Fibroblast of villous mesenchyme (primary cell): ENCODE data around the gene NFRKB. TPM values are rescaled to one million over a fixed set of nuclear protein-coding genes. Genes with fewer than 3 reads are reported as not detected.

ENCODE experiments used
- DNase-seq: peaks from one replicate; pipeline ENCODE4 v3.0.0-alpha.2; 2010; ENCODE audit warnings: low read depth
- H3K4me3 ChIP-seq: 2 replicates; pipeline ENCODE4 v1.5.1; 2011; ENCODE audit warnings: low read depth, mild to moderate bottlenecking, low read length
- total RNA-seq: library from RNA; depleted of rRNA; stranded (reverse); fragments of >200 nt; gene quantifications from 2 replicates; pipeline ENCODE4 v1.2.3, GENCODE V29; 2012
- TF ChIP-seq, protein P1 (sequence below): IDR thresholded peaks from 2 replicates; pipeline ENCODE4 v1.5.1; 2012; ENCODE audit warnings: low read depth, mild to moderate bottlenecking, low read length; ENCODE audit not compliant: insufficient read depth

NFRKB gene
- total RNA-seq, 1 donor, result 22.5 TPM

DNA sequence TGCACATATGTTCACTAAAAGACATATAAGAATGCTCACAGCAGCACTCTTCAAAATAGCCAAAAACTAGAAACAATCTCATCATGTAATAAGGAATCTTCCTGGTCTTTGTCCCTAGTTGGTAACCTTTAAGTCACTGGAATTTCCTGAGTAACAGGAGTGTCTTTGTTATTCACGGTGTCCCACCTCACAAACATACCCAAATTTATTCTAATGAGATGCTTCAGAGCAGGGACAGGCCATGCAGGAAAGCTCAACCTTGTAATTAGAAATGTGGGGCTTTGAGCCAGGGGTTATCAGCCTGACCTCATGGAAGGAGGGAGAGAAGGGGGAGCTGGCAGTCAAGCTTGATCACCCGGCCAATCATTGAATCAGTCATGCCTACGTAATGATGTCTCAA lies 40.3 kb upstream of the NFRKB start:
- TF ChIP-seq, protein P1, sequence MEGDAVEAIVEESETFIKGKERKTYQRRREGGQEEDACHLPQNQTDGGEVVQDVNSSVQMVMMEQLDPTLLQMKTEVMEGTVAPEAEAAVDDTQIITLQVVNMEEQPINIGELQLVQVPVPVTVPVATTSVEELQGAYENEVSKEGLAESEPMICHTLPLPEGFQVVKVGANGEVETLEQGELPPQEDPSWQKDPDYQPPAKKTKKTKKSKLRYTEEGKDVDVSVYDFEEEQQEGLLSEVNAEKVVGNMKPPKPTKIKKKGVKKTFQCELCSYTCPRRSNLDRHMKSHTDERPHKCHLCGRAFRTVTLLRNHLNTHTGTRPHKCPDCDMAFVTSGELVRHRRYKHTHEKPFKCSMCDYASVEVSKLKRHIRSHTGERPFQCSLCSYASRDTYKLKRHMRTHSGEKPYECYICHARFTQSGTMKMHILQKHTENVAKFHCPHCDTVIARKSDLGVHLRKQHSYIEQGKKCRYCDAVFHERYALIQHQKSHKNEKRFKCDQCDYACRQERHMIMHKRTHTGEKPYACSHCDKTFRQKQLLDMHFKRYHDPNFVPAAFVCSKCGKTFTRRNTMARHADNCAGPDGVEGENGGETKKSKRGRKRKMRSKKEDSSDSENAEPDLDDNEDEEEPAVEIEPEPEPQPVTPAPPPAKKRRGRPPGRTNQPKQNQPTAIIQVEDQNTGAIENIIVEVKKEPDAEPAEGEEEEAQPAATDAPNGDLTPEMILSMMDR, result no peak
- DNase-seq, result no peak
- no peak overlapping the region for H3K4me3 ChIP-seq

DNA sequence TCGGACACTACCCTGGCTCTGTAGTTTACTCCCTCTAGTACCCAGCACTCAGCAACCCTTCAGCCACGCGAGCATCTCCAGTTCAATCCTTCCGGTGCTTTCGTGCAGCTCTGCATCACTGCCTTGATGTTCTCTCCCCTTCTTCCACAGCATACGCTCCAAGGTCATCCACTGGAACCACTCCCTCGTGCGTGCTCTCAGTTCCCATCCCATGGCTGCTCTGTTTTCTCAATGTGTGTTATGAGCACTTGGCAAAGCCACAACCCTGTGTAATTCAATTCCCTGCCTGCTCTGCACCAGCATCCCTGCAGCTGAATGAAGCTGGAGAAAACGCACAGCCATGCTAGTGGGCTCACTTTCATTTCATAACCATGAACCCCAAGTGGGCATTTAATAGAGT lies 38.5 kb upstream of the NFRKB start:
- H3K4me3 ChIP-seq, result no peak overlapping the region
- TF ChIP-seq, protein P1, result no peak
- DNase-seq, result no peak

DNA sequence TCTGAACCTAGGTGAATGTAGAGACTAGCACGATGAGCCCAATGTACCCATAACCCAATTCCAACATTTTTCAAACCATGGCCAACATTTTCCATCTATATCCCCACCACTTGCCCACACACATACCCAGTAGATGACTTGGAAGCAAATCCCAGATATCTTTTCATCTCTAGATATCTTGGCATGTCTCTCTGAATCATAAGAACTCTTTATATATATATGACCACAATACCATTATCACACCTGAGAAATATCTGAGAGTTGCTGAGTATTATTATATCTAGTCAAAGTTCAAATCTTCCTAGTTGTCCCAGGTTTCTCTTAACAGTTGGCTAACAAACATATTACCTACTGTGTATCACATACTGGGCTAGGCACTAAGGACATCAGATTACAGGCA lies 37.9 kb upstream of the NFRKB start:
- no peak overlapping the region for H3K4me3 ChIP-seq
- TF ChIP-seq, protein P1, result no peak
- DNase-seq, result no peak

DNA sequence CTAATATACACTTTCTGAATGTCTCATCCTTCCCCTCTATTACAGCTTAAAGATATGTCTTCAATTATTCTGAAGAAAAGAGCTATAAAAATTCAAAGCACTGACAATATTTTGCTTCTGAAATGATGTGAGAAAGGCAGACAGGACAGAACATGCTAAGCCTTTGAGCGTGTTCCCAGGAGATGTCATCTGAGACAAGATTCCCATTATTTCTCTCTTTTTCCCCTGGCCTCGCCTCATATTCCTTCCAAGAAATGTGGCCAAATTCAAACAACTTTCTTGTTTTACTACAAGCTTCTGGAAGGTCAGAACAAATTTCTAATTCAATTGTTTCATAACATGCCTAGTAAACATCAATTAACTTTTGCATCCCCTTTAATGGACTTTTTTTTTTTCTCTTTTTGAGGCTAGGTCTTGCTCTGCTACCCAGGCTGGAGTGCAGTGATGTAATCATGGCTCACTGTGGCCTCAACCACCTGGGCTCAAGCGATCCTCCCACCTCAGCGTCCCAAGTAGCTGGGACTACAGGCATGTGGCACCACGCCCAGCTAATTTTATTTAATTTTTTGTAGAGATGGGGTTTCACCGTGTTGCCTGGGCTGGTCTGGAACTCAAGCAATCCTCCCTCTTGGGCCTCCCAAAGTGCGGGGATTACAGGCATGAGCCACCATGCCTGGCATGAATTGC lies 37.1 kb upstream of the NFRKB start:
- no peak overlapping the region for H3K4me3 ChIP-seq

DNA sequence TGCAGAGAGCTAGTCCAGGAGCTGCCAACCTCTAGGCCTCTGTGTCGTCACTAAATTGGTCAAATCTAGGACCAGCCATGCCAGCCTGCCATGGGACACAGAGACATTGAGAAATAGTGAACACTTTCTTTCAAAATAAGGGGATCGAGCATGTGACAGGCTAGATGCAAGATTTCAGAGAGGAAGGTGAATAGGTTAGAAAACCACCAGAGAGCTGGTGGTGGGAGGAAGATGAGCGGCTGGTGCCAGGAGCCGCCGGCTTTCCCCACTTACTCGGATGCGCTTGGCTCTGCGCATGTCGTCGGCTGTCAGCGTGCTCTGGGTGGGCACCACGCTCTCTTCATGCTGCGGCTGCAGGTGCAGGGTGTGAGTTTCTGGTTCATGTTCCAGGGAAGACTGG lies 35.4 kb upstream of the NFRKB start:
- TF ChIP-seq, protein P1, result no peak
- H3K4me3 ChIP-seq, result no peak overlapping the region
- no peak for DNase-seq

More for the DNA sequence above, 37.1 kb upstream of the NFRKB start:
- no peak for DNase-seq
- TF ChIP-seq, protein P1, result no peak

DNA sequence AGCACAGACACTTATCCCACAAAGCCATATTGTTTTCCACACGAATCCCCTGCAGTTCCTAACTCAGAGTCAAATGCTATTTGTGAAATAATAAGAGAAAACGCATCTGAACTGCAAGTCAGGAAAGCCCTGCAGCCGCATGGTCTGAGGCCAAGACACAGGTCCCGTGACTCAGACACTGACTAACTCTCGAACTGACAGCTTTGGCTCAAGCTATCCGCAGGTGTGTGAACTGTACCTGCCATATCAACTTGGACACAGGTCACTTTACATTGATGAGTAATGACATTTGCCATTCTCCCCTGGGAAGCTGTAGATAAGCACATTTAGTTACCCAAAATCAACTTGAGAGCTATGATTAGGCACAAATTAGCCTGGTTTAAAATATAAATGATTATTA lies 34.9 kb upstream of the NFRKB start:
- DNase-seq, result no peak
- no peak overlapping the region for H3K4me3 ChIP-seq
- TF ChIP-seq, protein P1, result no peak

DNA sequence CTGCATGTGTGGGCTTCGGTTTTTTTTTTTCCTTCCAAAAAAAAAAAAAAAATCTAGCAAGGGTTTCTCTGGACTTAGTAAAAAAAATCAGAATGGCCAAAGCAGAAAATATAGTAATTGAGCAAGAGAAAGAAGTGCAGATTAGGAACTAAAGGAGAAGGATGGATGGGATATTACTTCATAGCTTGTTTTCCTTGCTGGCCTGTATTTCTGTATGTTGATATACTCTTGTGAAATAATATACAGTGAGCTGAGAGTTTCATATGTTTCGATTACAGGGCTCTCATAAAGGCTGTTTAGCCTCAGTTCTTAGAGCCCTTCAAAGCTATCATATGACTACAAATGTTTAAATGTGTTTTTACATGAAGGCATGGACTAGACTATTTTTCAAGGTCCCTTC lies 34.3 kb upstream of the NFRKB start:
- DNase-seq, result no peak
- H3K4me3 ChIP-seq, result no peak overlapping the region
- TF ChIP-seq, protein P1, result no peak
